Osteocyte (in vitro differentiated cells): ENCODE measurements around the gene SNW1. TPM values are rescaled to one million over a fixed set of nuclear protein-coding genes. Genes with fewer than 3 reads are reported as not detected.
"Not testable (repeated sequence)": the region's sequence is repeated elsewhere in the genome, so short reads cannot be mapped to it uniquely, and the experiment has no call there.

Experiments used
- DNase-seq: peaks from one replicate; pipeline ENCODE4 v3.0.0; 2021; ENCODE audit warnings: mixed read lengths; ENCODE audit not compliant: unreplicated experiment; ENCODE audit errors: extremely low spot score
- H3K27ac Mint-ChIP-seq: one replicate; pipeline ENCODE4 v1.8.0; 2021; ENCODE audit warnings: mild to moderate bottlenecking, mixed read lengths; ENCODE audit not compliant: unreplicated experiment
- H3K27me3 Mint-ChIP-seq: one replicate; pipeline ENCODE4 v1.8.0; 2021; ENCODE audit warnings: mixed read lengths; ENCODE audit not compliant: unreplicated experiment
- H3K36me3 Mint-ChIP-seq: one replicate; pipeline ENCODE4 v1.8.0; 2021; ENCODE audit warnings: mixed read lengths; ENCODE audit not compliant: unreplicated experiment
- H3K4me1 Mint-ChIP-seq: one replicate; pipeline ENCODE4 v1.8.0; 2021; ENCODE audit warnings: mixed read lengths; ENCODE audit not compliant: unreplicated experiment
- H3K4me3 Mint-ChIP-seq: one replicate; pipeline ENCODE4 v1.8.0; 2021; ENCODE audit warnings: mild to moderate bottlenecking, moderate library complexity, mixed read lengths; ENCODE audit not compliant: unreplicated experiment
- H3K9me3 Mint-ChIP-seq: one replicate; pipeline ENCODE4 v1.8.0; 2021; ENCODE audit warnings: mixed read lengths; ENCODE audit not compliant: unreplicated experiment
- total RNA-seq: library from RNA; stranded (reverse); gene quantifications from 2 replicates; pipeline ENCODE4 v1.2.1, GENCODE V29; 2021
- TF ChIP-seq, protein P1 (sequence below): fragments of 200-600 bp; sonication (generic); IDR thresholded peaks from 2 replicates; pipeline ENCODE4 v1.5.0; 2021; ENCODE audit warnings: antibody characterized with exemption, mild to moderate bottlenecking, moderate library complexity

Gene SNW1
- total RNA-seq, 1 donor from 2014 or later = 101 TPM

DNA sequence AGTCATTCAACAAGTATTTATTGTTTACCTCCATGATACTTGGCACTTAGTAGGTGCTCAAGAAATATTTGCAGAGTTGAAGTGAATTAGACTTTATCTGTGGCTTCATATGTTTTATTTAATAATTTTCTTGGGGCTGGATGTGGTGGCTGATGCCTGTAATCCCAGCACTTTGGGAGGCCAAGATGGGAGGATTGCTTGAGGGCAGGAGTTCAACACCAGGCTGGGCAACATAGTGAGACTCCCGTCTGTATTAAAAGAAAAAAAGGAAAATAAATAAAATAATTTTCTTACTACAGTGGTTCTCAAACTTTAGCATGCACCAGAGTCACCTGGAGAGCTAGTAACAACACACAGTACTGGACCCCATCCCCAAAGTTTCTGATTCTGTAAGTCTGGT is 39.9 kb upstream of the SNW1 start:
- TF ChIP-seq, protein P1, sequence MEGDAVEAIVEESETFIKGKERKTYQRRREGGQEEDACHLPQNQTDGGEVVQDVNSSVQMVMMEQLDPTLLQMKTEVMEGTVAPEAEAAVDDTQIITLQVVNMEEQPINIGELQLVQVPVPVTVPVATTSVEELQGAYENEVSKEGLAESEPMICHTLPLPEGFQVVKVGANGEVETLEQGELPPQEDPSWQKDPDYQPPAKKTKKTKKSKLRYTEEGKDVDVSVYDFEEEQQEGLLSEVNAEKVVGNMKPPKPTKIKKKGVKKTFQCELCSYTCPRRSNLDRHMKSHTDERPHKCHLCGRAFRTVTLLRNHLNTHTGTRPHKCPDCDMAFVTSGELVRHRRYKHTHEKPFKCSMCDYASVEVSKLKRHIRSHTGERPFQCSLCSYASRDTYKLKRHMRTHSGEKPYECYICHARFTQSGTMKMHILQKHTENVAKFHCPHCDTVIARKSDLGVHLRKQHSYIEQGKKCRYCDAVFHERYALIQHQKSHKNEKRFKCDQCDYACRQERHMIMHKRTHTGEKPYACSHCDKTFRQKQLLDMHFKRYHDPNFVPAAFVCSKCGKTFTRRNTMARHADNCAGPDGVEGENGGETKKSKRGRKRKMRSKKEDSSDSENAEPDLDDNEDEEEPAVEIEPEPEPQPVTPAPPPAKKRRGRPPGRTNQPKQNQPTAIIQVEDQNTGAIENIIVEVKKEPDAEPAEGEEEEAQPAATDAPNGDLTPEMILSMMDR = no peak
- DNase-seq = no peak

DNA sequence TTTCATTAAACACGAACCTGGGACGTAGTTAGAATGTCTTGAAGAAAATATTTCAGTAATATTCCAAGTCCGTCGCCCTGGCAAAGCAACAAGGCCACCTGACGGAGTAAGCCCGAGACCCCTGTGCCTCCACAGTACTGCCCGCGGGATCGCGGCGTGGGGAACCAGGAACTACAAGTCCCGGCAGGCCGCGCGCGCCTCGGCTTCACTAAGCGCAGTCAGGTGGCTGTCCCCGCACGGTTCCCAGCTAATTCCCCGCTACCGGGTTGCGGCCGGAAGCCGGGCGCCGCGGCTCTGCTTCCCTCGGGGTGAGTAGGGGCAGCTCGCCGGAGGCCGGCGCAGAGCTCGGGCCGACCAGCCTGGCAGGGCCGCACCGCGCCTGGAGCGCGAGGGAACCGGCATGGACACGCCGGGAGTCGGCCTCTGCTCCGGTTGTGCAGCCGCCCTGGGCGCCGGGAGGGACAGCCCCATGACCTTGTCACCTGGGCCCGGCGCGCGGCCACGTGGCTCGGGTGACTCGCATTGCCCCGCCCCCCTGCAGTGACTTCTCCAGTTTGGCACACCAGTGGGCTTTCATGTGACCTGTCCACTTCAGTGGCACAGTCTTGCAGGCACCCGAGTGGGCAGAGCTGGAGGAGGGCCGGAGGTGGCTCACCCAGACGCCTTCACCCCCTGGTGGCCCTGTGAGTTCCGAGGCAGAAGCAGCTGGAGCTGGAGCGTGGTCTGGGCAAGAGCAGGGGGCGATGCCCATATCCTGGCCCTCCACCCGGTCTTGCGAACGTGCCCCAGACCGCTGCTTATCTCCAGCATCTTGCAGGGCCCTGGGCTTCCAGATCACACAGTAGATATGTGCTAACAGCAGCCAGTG is 39.1 kb upstream of the SNW1 start, which contains the start of gene ADCK1:
Gene ADCK1 (plus strand): TSS at position 247 of the 868 bp plus-strand sequence. CDS start 18,870 bp downstream, outside the sequence.
- peak within 1 kb of the TSS; percentile 83 for H3K27ac Mint-ChIP-seq
- H3K27me3 Mint-ChIP-seq = peaks cover 3% of the 10 kb centered on the region
- no peaks in the 10 kb centered on the region for H3K36me3 Mint-ChIP-seq
- no peaks in the 10 kb centered on the region for H3K9me3 Mint-ChIP-seq
- TF ChIP-seq, protein P1 = peak; percentile 49
- DNase-seq = peak; percentile 93
- peaks cover 10% of the 10 kb centered on the region for H3K4me1 Mint-ChIP-seq
- peak within 1 kb of the TSS; percentile 80 for H3K4me3 Mint-ChIP-seq

More for the DNA sequence above, 39.9 kb upstream of the SNW1 start:
- peak overlapping the region; percentile 80 for H3K4me3 Mint-ChIP-seq
- peaks cover 10% of the 10 kb centered on the region for H3K4me1 Mint-ChIP-seq
- no peaks in the 10 kb centered on the region for H3K9me3 Mint-ChIP-seq
- peak overlapping the region; percentile 83 for H3K27ac Mint-ChIP-seq
- H3K27me3 Mint-ChIP-seq = peaks cover 3% of the 10 kb centered on the region
- no peaks in the 10 kb centered on the region for H3K36me3 Mint-ChIP-seq

DNA sequence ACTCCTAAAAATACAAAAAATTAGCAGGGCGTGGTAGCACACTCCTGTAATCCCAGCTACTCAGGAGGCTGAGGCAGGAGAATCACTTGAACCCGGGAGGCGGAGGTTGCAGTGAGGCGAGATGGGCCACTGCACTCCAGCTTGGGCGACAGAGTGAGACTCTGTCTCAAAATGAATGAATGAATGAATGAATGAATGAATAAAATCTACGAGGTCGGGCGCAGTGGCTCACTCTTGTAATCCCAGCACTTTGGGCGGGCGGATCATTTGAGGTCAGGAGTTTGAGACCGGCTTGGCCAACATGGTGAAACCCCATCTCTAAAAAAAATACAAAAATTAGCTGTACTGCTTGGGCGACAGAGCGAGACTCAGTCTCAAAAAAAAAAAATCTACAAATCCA is 38.5 kb upstream of the SNW1 start:
- H3K27ac Mint-ChIP-seq = peak overlapping the region; percentile 68
- H3K27me3 Mint-ChIP-seq, H3K36me3 Mint-ChIP-seq: not testable (repeated sequence)

DNA sequence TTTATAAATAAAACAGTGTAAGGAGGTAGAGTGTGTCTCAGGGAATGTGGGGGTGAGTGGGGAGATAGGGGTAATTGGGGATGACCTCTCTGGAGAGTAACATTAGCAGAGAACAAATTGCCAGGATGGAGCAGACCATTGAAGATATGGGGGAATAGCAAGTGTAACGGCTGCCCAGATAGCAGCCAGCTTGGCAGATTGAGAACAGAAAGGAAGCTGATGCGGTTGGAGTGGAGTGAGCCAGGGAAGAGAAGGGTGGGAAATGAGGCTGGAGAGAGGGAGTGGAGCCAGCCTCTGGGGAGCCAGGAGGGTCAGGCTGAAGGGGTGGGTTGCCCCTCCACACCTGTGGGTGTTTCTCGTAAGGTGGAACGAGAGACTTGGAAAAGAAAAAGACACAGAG is 33.4 kb upstream of the SNW1 start:
- Mint-ChIP-seq H3K36me3 (no peaks in the 10 kb centered on the region), H3K9me3 (no peaks in the 10 kb centered on the region), H3K27ac (no peak overlapping the region), H3K4me3 (no peak overlapping the region), H3K4me1 (peaks cover under 1% of the 10 kb centered on the region), H3K27me3 (peaks cover 15% of the 10 kb centered on the region)
- DNase-seq = no peak
- TF ChIP-seq, protein P1 = no peak

More for the DNA sequence above, 38.5 kb upstream of the SNW1 start:
- not testable (repeated sequence) for DNase-seq, H3K9me3 Mint-ChIP-seq
- H3K4me1 Mint-ChIP-seq = peaks cover 10% of the 10 kb centered on the region
- H3K4me3 Mint-ChIP-seq = peak overlapping the region; percentile 80

DNA sequence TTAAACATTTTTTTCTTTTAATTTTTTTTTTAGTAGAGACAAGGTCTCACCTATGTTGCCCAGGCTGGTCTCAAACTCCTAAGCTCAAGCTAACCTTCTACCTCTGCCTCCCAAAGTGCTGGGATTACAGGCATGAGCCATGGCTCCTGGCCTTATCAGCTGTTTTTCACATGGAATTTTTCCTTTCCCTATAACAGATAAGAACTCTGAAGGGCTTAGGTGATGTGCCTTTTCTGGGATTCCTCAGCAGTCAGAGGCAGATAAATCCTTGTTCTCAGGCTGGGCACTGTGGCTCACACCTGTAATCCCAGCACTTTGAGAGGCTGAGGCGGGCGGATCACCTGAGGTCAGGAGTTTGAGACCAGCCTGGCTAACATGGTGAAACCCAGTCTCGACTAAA is 32.3 kb upstream of the SNW1 start:
- not testable (repeated sequence) for H3K9me3 Mint-ChIP-seq, H3K27ac Mint-ChIP-seq, H3K4me1 Mint-ChIP-seq, H3K36me3 Mint-ChIP-seq, DNase-seq, H3K4me3 Mint-ChIP-seq
- peaks cover 16% of the 10 kb centered on the region for H3K27me3 Mint-ChIP-seq

DNA sequence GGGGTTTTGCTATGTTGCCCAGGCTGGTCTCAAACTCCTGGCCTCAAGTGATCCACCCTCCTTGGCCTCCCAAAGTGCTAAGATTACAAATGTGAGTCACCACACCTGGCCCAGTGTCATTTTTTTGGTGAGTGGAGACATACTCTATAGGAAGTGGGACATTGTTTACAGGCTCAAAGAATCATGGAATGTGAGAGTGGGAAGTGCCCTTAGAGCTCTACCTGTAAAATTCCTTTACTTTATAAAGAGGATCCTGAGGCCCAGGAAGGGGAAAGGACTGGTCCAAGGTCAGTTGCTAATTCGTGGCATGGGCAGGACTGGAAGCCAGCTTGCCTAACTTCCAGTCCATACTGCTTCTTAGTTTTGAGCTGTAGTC is 30.3 kb upstream of the SNW1 start:
- H3K4me1 Mint-ChIP-seq = no peaks in the 10 kb centered on the region
- TF ChIP-seq, protein P1 = no peak
- peaks cover 13% of the 10 kb centered on the region for H3K27me3 Mint-ChIP-seq
- no peak overlapping the region for H3K27ac Mint-ChIP-seq
- no peak overlapping the region for H3K4me3 Mint-ChIP-seq
- H3K36me3 Mint-ChIP-seq = no peaks in the 10 kb centered on the region
- no peaks in the 10 kb centered on the region for H3K9me3 Mint-ChIP-seq
- DNase-seq = no peak
